ENCODE measurements around the gene PKM. TPM values are rescaled to one million over a fixed set of nuclear protein-coding genes. Genes with fewer than 3 reads are reported as not detected.

The PKM gene
- total RNA-seq, 4 donors from 2014 or later = 261 to 293 (median 272) TPM

DNA sequence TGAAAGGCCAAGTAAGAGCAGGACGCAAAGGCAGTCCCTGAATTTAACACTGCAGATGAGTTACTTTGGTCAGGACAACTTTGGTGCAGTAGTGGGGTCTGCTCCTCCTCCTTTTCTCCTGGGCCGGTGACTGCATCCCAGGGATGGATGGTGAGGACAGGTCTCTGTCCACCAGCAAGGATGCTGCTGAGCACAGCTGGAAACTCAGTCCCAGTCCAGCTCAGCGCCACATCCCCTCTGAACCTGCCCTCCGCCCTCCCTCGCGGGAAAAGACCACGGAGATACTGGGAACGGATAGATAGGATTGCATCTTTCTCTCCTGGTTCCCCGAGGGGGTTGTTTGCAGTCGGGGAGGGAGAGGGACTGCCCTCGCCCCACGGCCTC lies 47.2 kb downstream of the PKM start:
- H3K27ac ChIP-seq = peak overlapping the region in 2 of 4 donors; percentile 45 to 68
- DNase-seq (ENCODE audit: low spot score in 2 of 2) = no peak
- H3K4me3 ChIP-seq = peak overlapping the region in 3 of 4 donors; percentile 17 to 45 (median 38)
- H3K4me1 ChIP-seq = peaks cover 0 to 44% (median 25%) of the 10 kb centered on the region in 4 donors
- peaks cover 0 to 29% of the 10 kb centered on the region in 2 donors for H3K27me3 ChIP-seq
- no peaks in the 10 kb centered on the region for H3K36me3 ChIP-seq
- H3K9me3 ChIP-seq = no peaks in the 10 kb centered on the region
- WGBS, 2 donors = 36 to 47% methylated on average over 7 to 11 of the region's 12 CpGs
- TF ChIP-seq EP300 (IDR thresholded peaks at IDR 0.05) = no peak
- TF ChIP-seq CTCF (IDR thresholded peaks at IDR 0.05) = no peak
- TF ChIP-seq POLR2A (IDR thresholded peaks at IDR 0.05) = no peak

GRCh38 chr15:72182673-72183072 lies 48.3 kb downstream of the PKM start:
- Histone ChIP-seq H3K27me3 (peaks cover 0 to 22% of the 10 kb centered on the region in 2 donors), H3K4me3 (no peak overlapping the region), H3K9me3 (no peaks in the 10 kb centered on the region), H3K27ac (no peak overlapping the region), H3K36me3 (no peaks in the 10 kb centered on the region), H3K4me1 (peaks cover 0 to 47% (median 26%) of the 10 kb centered on the region in 4 donors)
- DNase-seq (ENCODE audit: low spot score in 2 of 2) = no peak
- TF ChIP-seq EP300 (IDR thresholded peaks at IDR 0.05) = no peak
- TF ChIP-seq POLR2A (IDR thresholded peaks at IDR 0.05) = no peak
- no peak for TF ChIP-seq CTCF (IDR thresholded peaks at IDR 0.05)
- 65 to 69% methylated on average over 3 of the region's 3 CpGs for WGBS, 2 donors

DNA sequence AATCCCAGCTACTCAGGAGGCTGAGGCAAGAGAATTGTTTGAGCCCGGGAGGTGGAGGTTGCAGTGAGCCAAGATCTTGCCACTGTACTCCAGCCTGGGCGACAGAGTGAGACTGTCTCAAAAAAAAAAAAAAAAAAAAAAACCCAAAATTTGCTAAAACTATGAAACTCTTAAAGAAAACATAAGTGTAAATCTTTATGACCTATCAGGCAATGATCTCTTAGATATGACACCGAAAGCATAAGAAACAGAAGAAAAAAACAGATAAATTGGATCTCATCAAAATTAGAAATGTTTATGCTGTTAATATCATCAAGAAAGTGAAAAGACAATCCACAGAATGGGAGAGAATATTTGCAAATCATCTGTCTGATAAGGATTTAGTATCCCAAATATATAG lies 48.7 kb downstream of the PKM start:
- 79 to 80% methylated on average over 3 of the region's 3 CpGs for WGBS, 2 donors
- Histone ChIP-seq H3K27me3 (peaks cover 0 to 22% of the 10 kb centered on the region in 2 donors), H3K36me3 (no peaks in the 10 kb centered on the region)

DNA sequence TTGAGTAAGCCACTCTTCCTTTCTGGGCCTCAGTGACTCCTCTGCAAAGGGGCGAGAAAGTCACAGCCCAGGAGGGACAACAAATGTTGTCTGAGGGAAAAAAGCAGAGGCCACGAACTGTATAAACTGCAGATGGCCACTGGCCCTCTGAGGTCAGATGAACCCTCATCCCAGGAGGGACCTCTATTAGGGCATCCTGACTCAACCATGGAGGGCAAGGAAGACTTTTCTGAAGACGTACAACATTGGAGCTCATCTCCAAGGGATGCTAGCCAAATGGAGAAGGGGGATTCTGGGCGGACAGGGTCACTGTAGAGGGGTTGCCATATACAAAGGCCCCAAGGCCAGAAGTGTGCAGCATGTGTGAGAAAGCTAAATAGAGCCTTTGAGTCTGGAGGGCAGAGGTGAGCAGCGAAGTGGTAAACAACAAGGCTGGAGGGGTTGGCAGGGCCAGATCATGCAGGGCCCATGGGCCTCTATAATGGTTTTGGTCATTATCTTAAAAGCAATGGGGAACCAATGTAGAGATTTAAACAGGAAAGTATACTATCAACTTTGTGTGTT lies 50.1 kb downstream of the PKM start:
- Histone ChIP-seq H3K27ac (peak overlapping the region in 3 of 4 donors; percentile 57 to 90 (median 81)), H3K4me1 (peaks cover 0 to 55% (median 36%) of the 10 kb centered on the region in 4 donors), H3K9me3 (no peaks in the 10 kb centered on the region), H3K36me3 (no peaks in the 10 kb centered on the region), H3K27me3 (peaks cover 0 to 16% of the 10 kb centered on the region in 2 donors), H3K4me3 (no peak overlapping the region)
- no peak for DNase-seq (ENCODE audit: low spot score in 2 of 2)
- no peak for TF ChIP-seq POLR2A (IDR thresholded peaks at IDR 0.05)
- TF ChIP-seq CTCF (IDR thresholded peaks at IDR 0.05) = no peak
- no peak for TF ChIP-seq EP300 (IDR thresholded peaks at IDR 0.05)
- 50 to 58% methylated on average over 5 of the region's 5 CpGs for WGBS, 2 donors

More for the DNA sequence above, 48.7 kb downstream of the PKM start:
- no peak for TF ChIP-seq POLR2A (IDR thresholded peaks at IDR 0.05)
- TF ChIP-seq CTCF (IDR thresholded peaks at IDR 0.05) = no peak
- TF ChIP-seq EP300 (IDR thresholded peaks at IDR 0.05) = no peak
- no peak for DNase-seq (ENCODE audit: low spot score in 2 of 2)
- Histone ChIP-seq H3K9me3 (no peaks in the 10 kb centered on the region), H3K4me1 (peaks cover 0 to 47% (median 26%) of the 10 kb centered on the region in 4 donors), H3K27ac (peak overlapping the region in 2 of 4 donors; percentile 27 to 90), H3K4me3 (no peak overlapping the region)

DNA sequence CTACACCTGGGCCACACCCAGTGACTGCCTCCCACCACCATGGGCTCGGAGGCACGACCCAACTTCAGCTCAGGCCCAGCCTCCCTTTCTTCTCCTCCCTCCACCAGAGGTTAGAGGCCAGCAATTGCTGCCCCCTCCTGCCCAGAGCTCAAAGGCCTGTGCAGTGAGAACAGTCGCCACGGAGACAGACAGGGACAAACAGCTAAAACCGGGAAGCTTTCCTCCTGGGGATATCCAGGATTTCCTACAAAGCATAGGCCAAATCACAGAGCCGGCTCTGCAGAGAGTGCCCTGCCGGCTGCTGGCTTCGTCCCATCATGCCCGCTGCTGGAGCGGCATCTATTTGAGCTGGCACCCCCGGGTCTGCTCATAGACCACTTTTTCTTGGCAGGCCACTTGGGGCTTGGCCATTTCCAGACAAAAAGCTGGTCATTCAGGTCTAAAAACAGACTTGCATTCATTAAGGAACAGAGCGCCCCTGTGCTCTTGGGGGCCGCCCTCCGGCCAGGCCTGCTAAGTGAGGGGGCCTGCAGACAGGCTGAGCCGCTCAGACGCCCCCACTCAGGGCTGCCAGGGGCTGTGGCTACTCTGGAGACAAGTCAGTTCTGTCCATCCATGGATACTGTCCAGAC lies 50.9 kb downstream of the PKM start:
- Histone ChIP-seq H3K4me3 (no peak overlapping the region), H3K4me1 (peaks cover 0 to 62% (median 38%) of the 10 kb centered on the region in 4 donors), H3K27me3 (peaks cover 0 to 9% of the 10 kb centered on the region in 2 donors), H3K27ac (peak overlapping the region; percentile 41 to 90 (median 72)), H3K36me3 (no peaks in the 10 kb centered on the region), H3K9me3 (no peaks in the 10 kb centered on the region)
- peak in 2 of 5 experiments; percentile 36 to 37 for TF ChIP-seq CTCF (IDR thresholded peaks at IDR 0.05)
- TF ChIP-seq EP300 (IDR thresholded peaks at IDR 0.05) = peak; percentile 34 to 82
- no peak for TF ChIP-seq POLR2A (IDR thresholded peaks at IDR 0.05)
- peak in 1 of 2 donors; percentile 31 for DNase-seq (ENCODE audit: low spot score in 2 of 2)
- WGBS, 2 donors = 20 to 48% methylated on average over 16 of the region's 16 CpGs

Data from tibial nerve (tissue), 4 donors.